Activated CD4-positive, alpha-beta T cell treated with anti-CD3 and anti-CD28 coated beads, Interleukin-2, amount 50 U/mL, for 4 hours (primary cell): ENCODE data around the gene KRTAP1-3.
"Not testable (repeated sequence)": the region's sequence is repeated elsewhere in the genome, so short reads cannot be mapped to it uniquely, and the experiment has no call there.

Source experiments
- DNase-seq, 2 experiments: peaks; one replicate each; pipeline ENCODE4 v3.0.0-alpha.2; 2020

KRTAP1-3 gene

GRCh38 chr17:41054025-41054424 is 19.4 kb upstream of the KRTAP1-3 start:
- DNase-seq: no peak

DNA sequence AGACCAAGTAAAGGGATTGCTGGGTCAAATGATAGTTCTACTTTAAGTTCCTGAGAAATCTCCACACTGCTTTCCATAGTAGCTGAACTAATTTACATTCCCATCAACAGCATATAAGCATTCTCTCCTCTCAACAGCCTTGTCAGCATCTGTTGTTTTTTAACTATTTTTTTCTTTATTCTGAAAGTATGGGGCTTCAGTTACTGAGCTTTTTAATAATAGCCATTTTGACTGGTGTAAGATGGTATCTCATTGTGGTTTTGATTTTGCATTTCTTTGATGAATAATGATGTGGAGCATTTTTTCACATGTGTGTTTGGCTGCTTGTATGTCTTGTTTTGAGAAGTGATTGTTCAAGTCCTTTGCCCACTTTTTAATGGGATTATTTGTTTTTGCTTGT is 17.9 kb upstream of the KRTAP1-3 start:
- DNase-seq: no peak

DNA sequence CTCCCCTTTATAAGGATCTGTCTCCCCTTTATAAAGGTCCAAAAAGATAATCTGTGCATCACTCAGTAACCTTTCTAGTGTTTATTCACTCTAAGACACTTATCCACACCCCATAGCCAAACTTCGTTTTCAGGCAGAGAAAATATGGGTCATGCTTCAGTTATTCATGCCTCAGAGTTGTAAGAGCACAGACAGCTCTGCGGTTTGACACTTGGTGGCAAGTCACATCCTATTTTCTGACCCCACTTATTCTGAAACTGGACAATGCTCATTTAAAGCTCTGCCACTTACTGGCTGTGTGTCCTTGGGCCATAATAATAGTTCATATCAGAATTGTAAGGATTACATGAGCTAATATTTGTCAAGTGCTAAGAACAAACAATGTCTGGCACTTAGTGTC is 14.4 kb upstream of the KRTAP1-3 start:
- no peak for DNase-seq

DNA sequence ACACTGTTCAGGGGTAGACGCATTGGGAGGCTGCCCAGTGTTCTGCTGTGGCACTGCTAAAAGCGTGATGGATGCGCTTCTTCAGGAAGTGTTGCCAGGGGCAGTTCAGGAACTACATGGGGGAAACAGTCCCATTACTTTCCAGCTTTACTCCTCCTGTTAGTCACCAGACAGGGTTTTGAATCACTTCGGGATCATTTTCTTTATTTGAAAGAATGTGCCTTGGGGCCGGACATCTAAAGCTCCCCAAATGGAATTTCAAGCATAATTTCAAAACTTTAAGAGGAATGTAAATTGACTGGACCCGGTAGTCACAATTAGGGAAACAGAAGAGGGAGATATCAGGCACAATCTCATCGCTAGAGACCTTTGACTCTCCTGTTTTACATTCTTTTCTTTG is 13.8 kb upstream of the KRTAP1-3 start:
- DNase-seq: no peak

DNA sequence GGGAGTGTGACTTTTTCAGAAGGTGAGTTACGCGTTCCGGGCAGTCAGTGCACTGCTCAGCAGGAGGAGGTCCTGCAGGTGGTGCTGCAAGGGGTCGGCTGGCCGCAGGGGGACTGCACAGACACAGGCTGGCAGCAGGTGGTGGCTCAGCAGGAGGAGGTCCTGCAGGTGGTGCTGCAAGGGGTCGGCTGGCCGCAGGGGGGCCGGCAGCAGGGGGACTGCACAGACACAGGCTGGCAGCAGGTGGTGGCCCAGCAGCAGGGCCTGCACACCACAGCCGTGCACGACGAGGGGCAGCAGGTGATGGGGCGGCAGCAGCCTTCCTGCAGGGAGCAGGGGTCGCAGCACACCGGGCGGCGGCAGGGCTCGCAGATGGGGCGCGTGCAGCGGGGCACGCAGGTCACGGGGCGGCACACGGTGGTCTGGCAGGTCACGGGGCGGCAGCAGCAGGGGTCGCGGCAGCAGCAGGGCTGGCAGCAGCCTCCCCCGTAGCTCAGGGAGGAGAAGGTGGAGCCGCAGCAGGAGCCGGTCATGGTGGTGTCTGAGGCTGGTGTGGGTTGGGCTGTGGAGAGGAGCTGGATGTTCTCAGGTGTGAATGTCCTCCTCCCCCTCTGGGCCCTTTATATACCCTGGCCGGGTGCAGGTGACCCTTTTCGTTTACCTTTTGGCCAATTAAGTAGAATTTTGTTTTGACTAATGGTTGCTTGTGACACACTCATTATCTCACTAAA is 12.2 kb upstream of the KRTAP1-3 start, which contains the start of gene KRTAP2-1:
Gene KRTAP2-1 (minus strand): TSS at position 582 of the 731 bp plus-strand sequence. CDS start 49 bp downstream, at position 533.
- DNase-seq: not testable (repeated sequence)

GRCh38 chr17:41042953-41043352 is 8.3 kb upstream of the KRTAP1-3 start:
- DNase-seq: no peak

DNA sequence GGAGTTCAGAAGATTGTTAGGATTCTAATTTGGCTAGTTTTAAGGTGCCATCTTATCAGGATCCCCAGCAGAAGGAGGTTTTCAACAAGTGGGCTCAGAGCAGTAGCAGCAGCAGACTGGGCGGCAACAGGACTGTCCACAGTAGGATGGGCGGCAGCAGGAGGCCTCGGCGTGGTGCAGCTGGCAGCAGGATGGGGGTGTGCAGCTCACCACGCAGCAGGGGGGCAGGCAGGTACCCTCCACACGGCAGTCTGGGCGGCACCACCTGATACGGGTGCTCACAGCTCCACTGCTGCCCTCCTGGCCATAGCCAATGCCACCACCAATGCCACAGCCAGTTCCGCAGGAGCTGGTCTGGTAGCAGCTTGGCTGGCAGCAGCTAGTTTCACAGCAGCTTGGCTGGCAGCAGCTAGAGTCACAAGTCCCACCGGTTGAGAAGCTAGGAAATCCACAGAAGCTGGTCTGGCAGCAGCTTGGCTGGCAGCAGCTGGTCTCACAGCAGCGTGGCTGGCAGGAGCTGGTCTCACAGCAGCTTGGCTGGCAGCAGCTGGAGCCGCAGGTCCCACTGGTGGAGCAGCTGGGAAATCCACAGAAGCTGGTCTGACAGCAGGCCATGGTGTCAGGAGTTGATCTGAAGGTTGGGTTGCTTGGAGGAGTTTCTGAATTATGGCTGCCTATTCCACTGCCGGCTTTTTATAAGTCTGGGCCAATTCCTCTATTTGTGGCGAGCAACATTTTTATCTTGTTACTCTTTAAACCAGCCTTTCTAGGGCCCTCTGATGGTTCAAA is 6.3 kb upstream of the KRTAP1-3 start, which contains the start of gene KRTAP1-1:
Gene KRTAP1-1 (minus strand): TSS at position 668 of the 789 bp plus-strand sequence. CDS start 53 bp downstream, at position 615.
- not testable (repeated sequence) for DNase-seq

GRCh38 chr17:41037853-41038350 is 3.2 kb upstream of the KRTAP1-3 start:
- DNase-seq: no peak

- DNase-seq: no peak
These were observed 4.9 kb downstream of the KRTAP1-3 start, which contains the start of gene KRTAP1-4 for GRCh38 chr17:41029633-41030245. Gene KRTAP1-4, minus strand, starts transcription at chr17:41030195. Its CDS starts 117 bp downstream, at chr17:41030078.

- DNase-seq: no peak
These were observed 7.8 kb downstream of the KRTAP1-3 start, which contains the start of gene KRTAP1-5 for GRCh38 chr17:41026715-41027471. Gene KRTAP1-5, minus strand, starts transcription at chr17:41027208. Its CDS starts 53 bp downstream, at chr17:41027155.

GRCh38 chr17:41024697-41025096 is 10.0 kb downstream of the KRTAP1-3 start:
- DNase-seq: no peak

- DNase-seq: no peak
These were observed 14.3 kb downstream of the KRTAP1-3 start for GRCh38 chr17:41020336-41020735.

GRCh38 chr17:41019415-41019814 is 15.3 kb downstream of the KRTAP1-3 start:
- DNase-seq: no peak

GRCh38 chr17:41018541-41018940 is 16.1 kb downstream of the KRTAP1-3 start:
- DNase-seq: no peak

DNA sequence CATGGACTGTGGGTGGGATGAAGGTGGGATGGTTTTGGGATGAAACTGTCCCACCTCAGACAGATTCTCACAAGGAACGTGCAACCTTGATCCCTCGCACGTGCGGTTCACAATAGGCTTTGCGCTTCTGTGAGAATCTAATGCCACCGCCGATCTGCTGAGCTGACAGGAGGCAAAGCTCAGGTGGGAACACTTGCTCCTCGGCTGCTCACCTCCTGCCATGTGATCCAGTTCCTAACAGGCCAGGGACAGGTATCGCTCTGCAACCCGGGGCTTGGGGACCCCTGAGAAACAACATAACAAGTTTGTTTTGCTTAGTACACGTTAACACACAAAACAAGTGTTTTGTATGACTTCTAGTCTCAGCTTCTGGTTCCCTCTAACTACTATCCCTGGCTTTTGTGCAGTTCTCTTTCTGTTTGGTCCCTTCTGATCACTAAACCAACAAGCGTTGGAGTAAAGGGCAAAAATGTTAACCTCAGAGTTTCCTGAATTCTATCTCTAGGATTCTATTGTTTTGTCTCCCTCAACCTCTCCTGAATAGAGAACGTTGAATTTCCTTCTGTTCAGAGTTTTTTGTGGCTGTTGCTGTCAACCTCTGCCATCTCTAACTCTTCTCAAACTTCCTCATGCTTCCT is 18.0 kb downstream of the KRTAP1-3 start:
- no peak for DNase-seq

GRCh38 chr17:41015454-41015853 is 19.2 kb downstream of the KRTAP1-3 start:
- no peak for DNase-seq

GRCh38 chr17:41013606-41014005 is 21.1 kb downstream of the KRTAP1-3 start:
- DNase-seq: no peak

- no peak for DNase-seq
These were observed 21.5 kb downstream of the KRTAP1-3 start for GRCh38 chr17:41013181-41013580.

GRCh38 chr17:41012326-41013120 is 22.2 kb downstream of the KRTAP1-3 start:
- no peak for DNase-seq

DNA sequence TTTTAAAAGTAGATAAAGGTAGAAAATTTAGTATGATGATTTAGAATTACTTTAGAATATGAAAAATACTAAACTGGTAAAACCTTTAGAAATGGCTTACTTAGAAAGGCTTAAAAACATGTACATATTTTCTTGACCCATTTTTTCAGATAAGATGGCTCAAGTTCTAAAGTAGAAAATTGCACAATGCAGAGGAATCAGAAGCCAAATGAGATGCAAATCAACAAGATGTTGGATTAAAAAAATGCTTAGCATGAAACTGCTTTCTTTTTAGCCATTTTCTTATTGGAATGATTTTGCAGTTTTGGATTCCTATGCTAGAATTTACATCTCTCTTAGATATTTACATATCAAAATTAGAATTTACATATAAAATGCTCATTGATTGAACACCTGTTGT is 24.2 kb downstream of the KRTAP1-3 start:
- DNase-seq: no peak

DNA sequence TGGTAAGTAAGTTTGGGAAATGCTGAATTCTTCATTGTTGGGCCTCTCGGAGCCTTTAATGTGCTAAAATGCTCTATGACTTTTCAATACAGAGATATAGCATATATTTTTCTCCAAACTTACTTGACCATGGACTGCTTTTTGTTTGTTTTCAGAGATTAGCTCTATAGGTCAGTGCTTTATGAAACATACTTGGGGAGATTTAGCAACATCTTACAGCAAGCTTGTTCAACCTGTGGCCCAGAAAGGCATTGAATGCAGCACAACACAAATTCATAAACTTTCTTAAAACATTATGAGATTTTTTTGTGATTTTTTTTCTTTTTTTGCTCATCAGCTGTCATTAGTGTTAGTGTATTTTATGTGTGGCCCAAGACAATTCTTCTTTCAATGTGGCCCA is 24.7 kb downstream of the KRTAP1-3 start:
- DNase-seq: no peak
